HepG2 (cell line): Measurements from ENCODE around the gene SLC27A3. TPM values are rescaled to one million over a fixed set of nuclear protein-coding genes. Genes with fewer than 3 reads are reported as not detected.

Experiments
- BHLHE40 ChIP-seq: IDR thresholded peaks from 2 replicates; pipeline ENCODE4 v1.6.1; 2011; ENCODE audit warnings: low read length, improper control_type of control experiment
- CENPX ChIP-seq: sonication (generic); formaldehyde crosslinking; IDR thresholded peaks from 2 replicates; pipeline ENCODE4 v1.9.0; 2021; ENCODE audit warnings: mild to moderate bottlenecking, missing genetic modification reagents, moderate library complexity
- E2F2 ChIP-seq: sonication (generic); formaldehyde crosslinking; IDR thresholded peaks from 2 replicates; pipeline ENCODE4 v1.4.0; 2020; ENCODE audit warnings: missing genetic modification reagents, borderline replicate concordance
- FOXJ3 ChIP-seq: sonication (generic); formaldehyde crosslinking; IDR thresholded peaks from 2 replicates; pipeline ENCODE4 v1.4.0; 2020; ENCODE audit warnings: missing genetic modification reagents, mild to moderate bottlenecking, borderline replicate concordance
- GTF3A ChIP-seq: sonication (generic); formaldehyde crosslinking; conservative IDR thresholded peaks from 2 replicates; pipeline ENCODE4 v1.4.0; 2020; ENCODE audit warnings: mild to moderate bottlenecking, missing genetic modification reagents
- HMGXB4 ChIP-seq, 2 experiments: sonication (generic) in 1 of 2; formaldehyde crosslinking in 1 of 2; IDR thresholded peaks; 2 replicates each; pipeline versions ENCODE4 v1.4.0 to v1.6.1; 2018 to 2020; ENCODE audit warnings: missing genetic modification reagents in 2 of 2, borderline replicate concordance in 1 of 2, low read depth in 1 of 2, mild to moderate bottlenecking in 1 of 2, missing biosample characterization in 1 of 2
- HNRNPLL ChIP-seq: fragments of 200-400 bp; formaldehyde crosslinking; IDR thresholded peaks from 2 replicates; pipeline ENCODE4 v1.6.1; 2017; ENCODE audit warnings: mild to moderate bottlenecking, low read depth, low read length; ENCODE audit not compliant: poor library complexity, severe bottlenecking
- HOXA7 ChIP-seq: sonication (generic); formaldehyde crosslinking; IDR thresholded peaks from 2 replicates; pipeline ENCODE4 v1.8.1; 2022; ENCODE audit warnings: mild to moderate bottlenecking, missing genetic modification reagents, moderate library complexity
- JUND ChIP-seq: sonication (generic); formaldehyde crosslinking; IDR thresholded peaks from 2 replicates; pipeline ENCODE4 v1.8.0; 2022; ENCODE audit warnings: mild to moderate bottlenecking, missing genetic modification reagents
- KDM3A ChIP-seq: IDR thresholded peaks from 2 replicates; pipeline ENCODE4 v1.6.1; 2018; ENCODE audit warnings: low read depth, missing compliant biosample characterization
- NR3C1 ChIP-seq: sonication (generic); formaldehyde crosslinking; IDR thresholded peaks from 2 replicates; pipeline ENCODE4 v1.4.0; 2020; ENCODE audit warnings: missing genetic modification reagents
- SALL1 ChIP-seq: sonication (generic); formaldehyde crosslinking; IDR thresholded peaks from 2 replicates; pipeline ENCODE4 v1.8.0; 2022; ENCODE audit warnings: mild to moderate bottlenecking, missing genetic modification reagents
- SETDB1 ChIP-seq: sonication (generic); formaldehyde crosslinking; IDR thresholded peaks from 2 replicates; pipeline ENCODE4 v1.5.1; 2020; ENCODE audit warnings: missing genetic modification reagents, mild to moderate bottlenecking, borderline replicate concordance
- SMARCC2 ChIP-seq: fragments of 450-650 bp; IDR thresholded peaks from 2 replicates; pipeline ENCODE4 v1.6.1; 2017; ENCODE audit warnings: antibody characterized with exemption, mild to moderate bottlenecking
- ZFP41 ChIP-seq: sonication (generic); formaldehyde crosslinking; IDR thresholded peaks from 2 replicates; pipeline ENCODE4 v1.4.0; 2020; ENCODE audit warnings: mild to moderate bottlenecking, missing genetic modification reagents, borderline replicate concordance
- ZNF672 ChIP-seq: sonication (generic); formaldehyde crosslinking; IDR thresholded peaks from 2 replicates; pipeline ENCODE4 v1.8.1; 2022; ENCODE audit warnings: missing genetic modification reagents
- ZNF780A ChIP-seq: sonication (generic); formaldehyde crosslinking; IDR thresholded peaks from 2 replicates; pipeline ENCODE4 v1.8.0; 2022; ENCODE audit warnings: mild to moderate bottlenecking, missing genetic modification reagents, moderate library complexity
- ZNF788 ChIP-seq: sonication (generic); formaldehyde crosslinking; IDR thresholded peaks from 2 replicates; pipeline ENCODE4 v1.5.0; 2020; ENCODE audit warnings: mild to moderate bottlenecking, missing genetic modification reagents, borderline replicate concordance
- polyA plus RNA-seq, 8 experiments: library from polyadenylated mRNA; depleted of rRNA in 3 of 8; stranded (reverse) in 7 of 8; unstranded in 1 of 8; fragments of >200 nt; fragmentation: Illumina TruSeq in 4 of 8; extraction: Trizol in 4 of 8; gene quantifications; 2 replicates each; pipeline versions ENCODE4 v1.2.1 to v1.2.3, GENCODE V29; 2011 to 2016; ENCODE audit warnings: low read depth in 4 of 8, missing spikeins in 1 of 8, mixed read lengths in 1 of 8; ENCODE audit not compliant: insufficient read depth in 1 of 8
- total RNA-seq, 5 experiments: library from RNA; depleted of rRNA; stranded (reverse); fragments of >200 nt; fragmentation: Illumina TruSeq; extraction: Trizol; gene quantifications; 2 replicates each; pipeline ENCODE4 v1.2.3, GENCODE V29; 2016; ENCODE audit warnings: low read depth in 1 of 5
- TF ChIP-seq, protein P1 (sequence below), 2 experiments: fragments of 450-650 bp in 1 of 2; sonication (generic) in 1 of 2; formaldehyde crosslinking; IDR thresholded peaks; 2 replicates each; pipeline versions ENCODE4 v1.5.0 to v1.8.0; 2020 to 2022; ENCODE audit warnings: mild to moderate bottlenecking in 1 of 2, missing genetic modification reagents in 1 of 2
- TF ChIP-seq, protein P2 (sequence below), 2 experiments: IDR thresholded peaks; 2 replicates each; pipeline ENCODE4 v1.6.1; 2011 to 2012; ENCODE audit warnings: low read length in 2 of 2, borderline replicate concordance in 1 of 2, low read depth in 1 of 2, mild to moderate bottlenecking in 1 of 2, moderate library complexity in 1 of 2

The SLC27A3 gene
- total and polyA plus RNA-seq, 2 of the 13 experiments (the other 11 are each of a cell fraction or from before 2014, with no cell fraction given) = 4.3 to 10.3 TPM

- TF ChIP-seq ZFP41 (CRISPR knock-in tag) = no peak
- no peak for TF ChIP-seq KDM3A (CRISPR knock-in tag)
- no peak for TF ChIP-seq E2F2
- TF ChIP-seq SALL1 (CRISPR knock-in tag) = peak; percentile 55; the same call in 1 of the 2 replicates
- peak in 1 of 2 experiments; percentile 81; a peak in 2 of 4 replicates for TF ChIP-seq HMGXB4 (CRISPR knock-in tag; IDR thresholded peaks at IDR 0.05; ENCODE audit: borderline replicate concordance in 1 of 2, low read depth in 1 of 2)
- peak; percentile 28; the same call in 1 of the 2 replicates for TF ChIP-seq ZNF788 (CRISPR knock-in tag)
- TF ChIP-seq, protein P1, sequence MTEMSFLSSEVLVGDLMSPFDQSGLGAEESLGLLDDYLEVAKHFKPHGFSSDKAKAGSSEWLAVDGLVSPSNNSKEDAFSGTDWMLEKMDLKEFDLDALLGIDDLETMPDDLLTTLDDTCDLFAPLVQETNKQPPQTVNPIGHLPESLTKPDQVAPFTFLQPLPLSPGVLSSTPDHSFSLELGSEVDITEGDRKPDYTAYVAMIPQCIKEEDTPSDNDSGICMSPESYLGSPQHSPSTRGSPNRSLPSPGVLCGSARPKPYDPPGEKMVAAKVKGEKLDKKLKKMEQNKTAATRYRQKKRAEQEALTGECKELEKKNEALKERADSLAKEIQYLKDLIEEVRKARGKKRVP (CRISPR knock-in tag; IDR thresholded peaks at IDR 0.05) = no peak
- TF ChIP-seq BHLHE40 = peak; percentile 77
- TF ChIP-seq SETDB1 (CRISPR knock-in tag) = no peak
- no peak for TF ChIP-seq JUND
- TF ChIP-seq NR3C1 (CRISPR knock-in tag) = no peak
- no peak for TF ChIP-seq ZNF672
- TF ChIP-seq SMARCC2 = no peak
- TF ChIP-seq CENPX (CRISPR knock-in tag) = no peak
- no peak for TF ChIP-seq FOXJ3 (CRISPR knock-in tag)
- TF ChIP-seq HNRNPLL = no peak
- no peak for TF ChIP-seq ZNF780A (CRISPR knock-in tag)
- TF ChIP-seq HOXA7 = no peak
- no peak for TF ChIP-seq GTF3A (CRISPR knock-in tag)
- TF ChIP-seq, protein P2, sequence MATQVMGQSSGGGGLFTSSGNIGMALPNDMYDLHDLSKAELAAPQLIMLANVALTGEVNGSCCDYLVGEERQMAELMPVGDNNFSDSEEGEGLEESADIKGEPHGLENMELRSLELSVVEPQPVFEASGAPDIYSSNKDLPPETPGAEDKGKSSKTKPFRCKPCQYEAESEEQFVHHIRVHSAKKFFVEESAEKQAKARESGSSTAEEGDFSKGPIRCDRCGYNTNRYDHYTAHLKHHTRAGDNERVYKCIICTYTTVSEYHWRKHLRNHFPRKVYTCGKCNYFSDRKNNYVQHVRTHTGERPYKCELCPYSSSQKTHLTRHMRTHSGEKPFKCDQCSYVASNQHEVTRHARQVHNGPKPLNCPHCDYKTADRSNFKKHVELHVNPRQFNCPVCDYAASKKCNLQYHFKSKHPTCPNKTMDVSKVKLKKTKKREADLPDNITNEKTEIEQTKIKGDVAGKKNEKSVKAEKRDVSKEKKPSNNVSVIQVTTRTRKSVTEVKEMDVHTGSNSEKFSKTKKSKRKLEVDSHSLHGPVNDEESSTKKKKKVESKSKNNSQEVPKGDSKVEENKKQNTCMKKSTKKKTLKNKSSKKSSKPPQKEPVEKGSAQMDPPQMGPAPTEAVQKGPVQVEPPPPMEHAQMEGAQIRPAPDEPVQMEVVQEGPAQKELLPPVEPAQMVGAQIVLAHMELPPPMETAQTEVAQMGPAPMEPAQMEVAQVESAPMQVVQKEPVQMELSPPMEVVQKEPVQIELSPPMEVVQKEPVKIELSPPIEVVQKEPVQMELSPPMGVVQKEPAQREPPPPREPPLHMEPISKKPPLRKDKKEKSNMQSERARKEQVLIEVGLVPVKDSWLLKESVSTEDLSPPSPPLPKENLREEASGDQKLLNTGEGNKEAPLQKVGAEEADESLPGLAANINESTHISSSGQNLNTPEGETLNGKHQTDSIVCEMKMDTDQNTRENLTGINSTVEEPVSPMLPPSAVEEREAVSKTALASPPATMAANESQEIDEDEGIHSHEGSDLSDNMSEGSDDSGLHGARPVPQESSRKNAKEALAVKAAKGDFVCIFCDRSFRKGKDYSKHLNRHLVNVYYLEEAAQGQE (IDR thresholded peaks at IDR 0.05; ENCODE audit: borderline replicate concordance in 1 of 2, low read depth in 1 of 2, low read length in 2 of 2) = no peak
Measured at GRCh38 chr1:153749408-153750005, 25.7 kb upstream of the SLC27A3 start (continued).
